OCI-LY7 (cell line): ENCODE measurements around the gene IFNGR2.

Source experiments
- CTCF ChIP-seq: fragments of 200-600 bp; sonication (generic); conservative IDR thresholded peaks from 2 replicates; pipeline ENCODE4 v1.5.1; 2014; ENCODE audit warnings: mild to moderate bottlenecking, antibody characterized with exemption, low read length, moderate library complexity, mixed read lengths
- EZH2phosphoT487 ChIP-seq: fragments of 200-600 bp; sonication (generic); IDR thresholded peaks from 2 replicates; pipeline ENCODE4 v1.6.1; 2018; ENCODE audit warnings: low read depth, borderline replicate concordance, mild to moderate bottlenecking, mixed run types, antibody characterized with exemption, low read length, moderate library complexity, mixed read lengths

DNA sequence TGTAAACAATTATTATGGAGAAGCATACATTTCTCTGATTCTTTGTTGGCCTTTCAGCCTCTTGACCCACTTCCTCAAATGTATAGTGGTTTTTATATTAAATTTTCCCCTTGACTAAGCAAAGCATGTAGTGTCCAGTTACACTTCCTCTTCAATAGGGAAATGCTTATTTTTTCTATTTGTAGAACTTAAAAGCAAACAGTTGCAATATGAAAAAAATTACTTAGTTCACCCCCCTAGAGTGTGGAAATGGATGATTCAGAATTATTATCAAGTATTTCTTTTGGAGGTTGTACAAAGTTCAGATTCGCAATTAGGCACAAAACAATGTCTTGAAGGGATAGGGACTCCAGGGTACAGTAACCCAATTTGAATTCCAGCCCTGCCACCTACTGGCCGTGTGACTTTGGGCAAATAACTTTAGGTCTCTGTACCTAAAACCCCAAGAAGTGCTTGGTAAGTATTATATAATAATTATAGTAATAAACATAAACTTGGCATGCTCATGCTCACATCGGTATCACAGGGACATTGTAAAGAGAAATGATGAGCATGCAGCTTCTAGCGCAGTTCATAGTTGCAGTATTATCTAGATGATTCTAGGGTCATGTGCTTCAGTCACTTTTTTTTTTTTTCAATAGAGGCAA lies 28.6 kb upstream of the IFNGR2 start:
- TF ChIP-seq CTCF (peak; percentile 95), EZH2phosphoT487 (no peak)
